IMR-90 (cell line): ENCODE measurements around the gene NTN4. TPM values are rescaled to one million over a fixed set of nuclear protein-coding genes. Genes with fewer than 3 reads are reported as not detected.

Experiments used
- ATAC-seq: fragments of 200-7000 bp; cut with Tn5 transposase; 2 replicates; pipeline ENCODE4 v1.9.1; 2020; ENCODE audit warnings: low read depth, mild to moderate bottlenecking, moderate library complexity
- BruUV-seq: library from RNA; stranded (reverse); fragments of 400-500 nt; replicated peaks from 2 replicates; lab custom pipeline; 2021; lab: Mats Ljungman, UMichigan
- CTCF ChIA-PET: fragments of 300-600 bp; formaldehyde crosslinking; extraction: SDS; loops from one replicate; lab custom pipeline; 2021; ENCODE audit warnings: antibody characterized with exemption; lab: Yijun Ruan, JAX
- POLR2A ChIA-PET: fragments of 300-600 bp; sonication (Branson Sonifier 250); formaldehyde crosslinking; loops from one replicate; lab custom pipeline; 2022; ENCODE audit warnings: antibody characterized with exemption; ENCODE audit not compliant: unreplicated experiment; lab: Charles Lee
- DNase-seq: peaks from one replicate; pipeline ENCODE4 v3.0.0; 2013
- H2AFZ ChIP-seq: replicated peaks from 2 replicates; pipeline ENCODE3; 2013; ENCODE audit warnings: low read length, mild to moderate bottlenecking; ENCODE audit not compliant: poor library complexity
- H2AK5ac ChIP-seq: 2 replicates; pipeline ENCODE4 v1.6.1; 2013; ENCODE audit warnings: low read depth, low read length, inconsistent platforms
- H2AK9ac ChIP-seq: replicated peaks from 2 replicates; pipeline ENCODE3; 2013; ENCODE audit warnings: mild to moderate bottlenecking, low read depth, low read length, moderate library complexity; ENCODE audit not compliant: poor library complexity
- H2BK120ac ChIP-seq: 2 replicates; pipeline ENCODE4 v1.6.1; 2013; ENCODE audit warnings: low read depth, low read length, inconsistent platforms
- H2BK15ac ChIP-seq: 3 replicates; pipeline ENCODE4 v1.6.1; 2013; ENCODE audit warnings: low read depth, low read length, inconsistent platforms
- H2BK20ac ChIP-seq: 2 replicates; pipeline ENCODE4 v1.6.1; 2013; ENCODE audit warnings: low read depth, mild to moderate bottlenecking, inconsistent platforms, low read length, moderate library complexity
- H2BK5ac ChIP-seq: 2 replicates; pipeline ENCODE4 v1.6.1; 2013; ENCODE audit warnings: mild to moderate bottlenecking, low read depth, low read length, inconsistent platforms; ENCODE audit not compliant: poor library complexity, severe bottlenecking
- H3K14ac ChIP-seq: replicated peaks from 2 replicates; pipeline ENCODE4 v1.6.1; 2013; ENCODE audit warnings: low read depth, low read length, inconsistent platforms
- H3K18ac ChIP-seq: 2 replicates; pipeline ENCODE4 v1.6.1; 2013; ENCODE audit warnings: low read depth, low read length, control low read depth
- H3K23ac ChIP-seq: 2 replicates; pipeline ENCODE4 v1.6.1; 2013; ENCODE audit warnings: low read depth, low read length, inconsistent platforms
- H3K27ac ChIP-seq: 2 replicates; pipeline ENCODE4 v1.5.1; 2013; ENCODE audit warnings: mild to moderate bottlenecking, control low read depth, low read length; ENCODE audit not compliant: insufficient read depth
- H3K27me3 ChIP-seq: 2 replicates; pipeline ENCODE4 v1.6.1; 2013; ENCODE audit warnings: low read length; ENCODE audit not compliant: control insufficient read depth, insufficient read depth
- H3K36me3 ChIP-seq: 2 replicates; pipeline ENCODE4 v1.6.1; 2013; ENCODE audit warnings: low read length, mixed read lengths; ENCODE audit not compliant: control insufficient read depth, insufficient read depth
- H3K4ac ChIP-seq: 2 replicates; pipeline ENCODE4 v1.6.1; 2013; ENCODE audit warnings: low read depth, low read length, inconsistent platforms
- H3K4me1 ChIP-seq: 2 replicates; pipeline ENCODE4 v1.6.1; 2013; ENCODE audit warnings: low read length, mixed read lengths; ENCODE audit not compliant: control insufficient read depth, insufficient read depth
- H3K4me2 ChIP-seq: 2 replicates; pipeline ENCODE4 v1.6.1; 2013; ENCODE audit warnings: low read depth, mild to moderate bottlenecking, control low read depth, low read length, moderate library complexity
- H3K4me3 ChIP-seq: 2 replicates; pipeline ENCODE4 v1.5.1; 2013; ENCODE audit warnings: low read depth, mild to moderate bottlenecking, control low read depth, low read length, moderate library complexity; ENCODE audit not compliant: insufficient read depth
- H3K56ac ChIP-seq: 2 replicates; pipeline ENCODE4 v1.6.1; 2013; ENCODE audit warnings: low read length, inconsistent platforms; ENCODE audit not compliant: insufficient read depth; ENCODE audit errors: extremely low read depth
- H3K79me1 ChIP-seq, 2 experiments: 2 replicates each; pipeline ENCODE4 v1.6.1; 2013; ENCODE audit warnings: low read length in 2 of 2, inconsistent platforms in 1 of 2, low read depth in 1 of 2
- H3K9ac ChIP-seq: 2 replicates; pipeline ENCODE4 v1.6.1; 2013; ENCODE audit warnings: low read depth, low read length, control low read depth
- H3K9me1 ChIP-seq: 2 replicates; pipeline ENCODE4 v1.6.1; 2013; ENCODE audit warnings: low read length, inconsistent platforms; ENCODE audit not compliant: insufficient read depth
- H3K9me3 ChIP-seq: 2 replicates; pipeline ENCODE4 v1.6.1; 2013; ENCODE audit warnings: low read length; ENCODE audit not compliant: control insufficient read depth, insufficient read depth
- H4K20me1 ChIP-seq: 2 replicates; pipeline ENCODE4 v1.6.1; 2013; ENCODE audit warnings: low read length, inconsistent platforms; ENCODE audit not compliant: insufficient read depth
- H4K5ac ChIP-seq: 2 replicates; pipeline ENCODE4 v1.6.1; 2013; ENCODE audit warnings: mild to moderate bottlenecking, low read depth, low read length, control low read depth
- H4K8ac ChIP-seq, 2 experiments: 2 replicates each; pipeline ENCODE4 v1.6.1; 2013; ENCODE audit warnings: low read depth in 2 of 2, low read length in 2 of 2, control low read depth in 1 of 2, inconsistent platforms in 1 of 2
- H4K91ac ChIP-seq: 2 replicates; pipeline ENCODE4 v1.6.1; 2013; ENCODE audit warnings: low read depth, low read length, inconsistent platforms; ENCODE audit not compliant: insufficient read depth
- CTCF ChIP-seq: conservative IDR thresholded peaks from 2 replicates; pipeline ENCODE4 v1.5.1; 2012; ENCODE audit warnings: mild to moderate bottlenecking, low read depth, low read length, improper control_type of control experiment
- FOS ChIP-seq: fragments of 150-350 bp; IDR thresholded peaks from 2 replicates; pipeline ENCODE4 v1.6.1; 2016; ENCODE audit warnings: low read depth, low read length
- MAZ ChIP-seq: IDR thresholded peaks from 2 replicates; pipeline ENCODE4 v1.6.1; 2012; ENCODE audit warnings: low read depth, mild to moderate bottlenecking, low read length, improper control_type of control experiment, moderate library complexity, borderline replicate concordance
- WGBS, 2 experiments: methylation state at CpG; one replicate each; pipeline versions ENCODE4 v1.1.5 to v1.1.7; 2013; ENCODE audit warnings: missing lambda C conversion rate in 2 of 2; ENCODE audit not compliant: insufficient read length in 1 of 2; ENCODE audit errors: extremely low coverage in 2 of 2; 5-methylcytosine and 5-hydroxymethylcytosine counted together
- dilution Hi-C: fragments of 300-500 bp; cut with HindIII; formaldehyde crosslinking; loops from one replicate; pipeline ENCODE4 v1.14.3; 2018; ENCODE audit warnings: low sequenced_read_pairs; ENCODE audit not compliant: unreplicated experiment
- in situ Hi-C: fragments of 300-500 bp; cut with MboI; formaldehyde crosslinking; loops from 3 replicates; pipeline ENCODE4 v1.14.3; 2019; ENCODE audit warnings: low sequenced_read_pairs, inconsistent platforms, mixed read lengths
- intact Hi-C: fragments of 100-400 bp; cut with micrococcal nuclease; formaldehyde crosslinking; loops from 2 replicates; pipeline ENCODE4 v1.10.0; 2022
- polyA plus RNA-seq, 3 experiments: library from polyadenylated mRNA; depleted of rRNA; stranded (reverse); fragments of >200 nt; gene quantifications; 2 replicates each; pipeline ENCODE4 v1.2.3, GENCODE V29; 2012; ENCODE audit warnings: low replicate concordance in 1 of 3
- total RNA-seq: library from RNA; depleted of rRNA; stranded (reverse); fragments of >200 nt; gene quantifications from 2 replicates; pipeline ENCODE4 v1.2.3, GENCODE V29; 2012

NTN4 gene
- total and polyA plus RNA-seq, 2 of the 4 experiments (the other 2 are of a cell fraction), result 54.6 to 56.6 TPM

- peaks cover 18% of the 10 kb centered on the region for H3K36me3 ChIP-seq
- H3K18ac ChIP-seq, result no peak overlapping the region; the same call in 1 of the 2 replicates
- H3K4me2 ChIP-seq, result no peak overlapping the region
- no peaks in the 10 kb centered on the region for H4K20me1 ChIP-seq
- CTCF ChIA-PET, result no interaction called here
- no peak for ATAC-seq
- no peaks in the 10 kb centered on the region for H3K79me1 ChIP-seq
- no peak overlapping the region for H2AK9ac ChIP-seq
- peaks cover 7% of the 10 kb centered on the region; the same call in 1 of the 2 replicates for H3K9me1 ChIP-seq
- dilution Hi-C loops (no loop called here), in situ Hi-C loops (no loop called here), intact Hi-C loops (no loop called here)
- no peak overlapping the region for H2BK15ac ChIP-seq
- no peak overlapping the region for H3K4me3 ChIP-seq
- TF ChIP-seq CTCF (no peak), MAZ (no peak), FOS (no peak)
- H3K4me1 ChIP-seq, result peaks cover 2% of the 10 kb centered on the region; the same call in 1 of the 2 replicates
- H3K9me3 ChIP-seq, result no peaks in the 10 kb centered on the region
- no peak overlapping the region for H4K91ac ChIP-seq
- H3K27me3 ChIP-seq, result no peaks in the 10 kb centered on the region
- H3K4ac ChIP-seq, result no peak overlapping the region
- H3K23ac ChIP-seq, result no peak overlapping the region
- H3K9ac ChIP-seq, result no peak overlapping the region
- DNase-seq, result no peak
- H2AK5ac ChIP-seq, result no peak overlapping the region
- H2BK20ac ChIP-seq, result no peak overlapping the region
- H3K14ac ChIP-seq, result no peak overlapping the region
- no peak overlapping the region for H2AFZ ChIP-seq
- no peak overlapping the region; a peak in 1 of 4 replicates for H4K8ac ChIP-seq
- no peak overlapping the region for H3K56ac ChIP-seq
- peak overlapping the region; percentile 17; the same call in 1 of the 2 replicates for H4K5ac ChIP-seq
- WGBS, 2 experiments, result no CpG with 5 or more reads among the region's 2 CpGs
- no TSS peak for BruUV-seq
- no peak overlapping the region for H2BK5ac ChIP-seq
- H3K27ac ChIP-seq, result no peak overlapping the region
- H2BK120ac ChIP-seq, result no peak overlapping the region
- POLR2A ChIA-PET, result no interaction called here
Measured at GRCh38 chr12:95673576-95673975, 117.0 kb downstream of the NTN4 start.
